GM12872 (cell line): Measurements from ENCODE around the gene AUTS2.

Experiments used
- TF ChIP-seq, protein P1 (sequence below): IDR thresholded peaks from 3 replicates; pipeline ENCODE4 v1.5.1; 2011; ENCODE audit warnings: low read depth, mild to moderate bottlenecking, low read length, moderate library complexity; ENCODE audit not compliant: insufficient read depth

Gene AUTS2

DNA sequence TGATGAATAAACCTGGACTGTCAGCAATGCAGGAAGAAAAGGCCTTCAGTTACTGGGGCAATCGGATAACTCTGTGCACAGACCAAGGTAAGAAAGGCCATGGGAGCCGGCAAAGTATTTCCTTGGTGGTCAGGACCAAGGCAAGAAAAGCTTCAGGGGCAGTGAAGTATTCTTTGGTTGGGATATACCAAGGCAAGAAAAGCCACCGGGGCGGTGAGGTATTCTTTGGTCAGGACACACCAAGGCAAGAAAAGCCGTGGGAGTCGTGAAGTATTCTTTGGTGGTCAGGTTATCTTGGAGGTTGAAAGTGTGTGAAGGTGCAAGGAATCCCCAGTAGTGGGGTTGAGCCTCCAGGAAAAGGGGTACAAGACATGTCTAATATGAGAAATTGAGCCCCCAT, 1238.7 kb downstream of the AUTS2 start:
- TF ChIP-seq, protein P1, sequence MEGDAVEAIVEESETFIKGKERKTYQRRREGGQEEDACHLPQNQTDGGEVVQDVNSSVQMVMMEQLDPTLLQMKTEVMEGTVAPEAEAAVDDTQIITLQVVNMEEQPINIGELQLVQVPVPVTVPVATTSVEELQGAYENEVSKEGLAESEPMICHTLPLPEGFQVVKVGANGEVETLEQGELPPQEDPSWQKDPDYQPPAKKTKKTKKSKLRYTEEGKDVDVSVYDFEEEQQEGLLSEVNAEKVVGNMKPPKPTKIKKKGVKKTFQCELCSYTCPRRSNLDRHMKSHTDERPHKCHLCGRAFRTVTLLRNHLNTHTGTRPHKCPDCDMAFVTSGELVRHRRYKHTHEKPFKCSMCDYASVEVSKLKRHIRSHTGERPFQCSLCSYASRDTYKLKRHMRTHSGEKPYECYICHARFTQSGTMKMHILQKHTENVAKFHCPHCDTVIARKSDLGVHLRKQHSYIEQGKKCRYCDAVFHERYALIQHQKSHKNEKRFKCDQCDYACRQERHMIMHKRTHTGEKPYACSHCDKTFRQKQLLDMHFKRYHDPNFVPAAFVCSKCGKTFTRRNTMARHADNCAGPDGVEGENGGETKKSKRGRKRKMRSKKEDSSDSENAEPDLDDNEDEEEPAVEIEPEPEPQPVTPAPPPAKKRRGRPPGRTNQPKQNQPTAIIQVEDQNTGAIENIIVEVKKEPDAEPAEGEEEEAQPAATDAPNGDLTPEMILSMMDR: no peak

- TF ChIP-seq, protein P1: no peak
These were observed 1239.3 kb downstream of the AUTS2 start for GRCh38 chr7:70837589-70837988.

- TF ChIP-seq, protein P1: no peak
These were observed 1240.1 kb downstream of the AUTS2 start for GRCh38 chr7:70838292-70838907.
